LHCN-M2 (cell line): Measurements from ENCODE around the gene TMC1. TPM values are rescaled to one million over a fixed set of nuclear protein-coding genes. Genes with fewer than 3 reads are reported as not detected.
"Not testable (repeated sequence)": the region's sequence is repeated elsewhere in the genome, so short reads cannot be mapped to it uniquely, and the experiment has no call there.

ENCODE experiments used
- DNase-seq: peaks from one replicate; pipeline ENCODE4 v3.0.0-alpha.2; 2012; ENCODE audit warnings: low read depth
- total RNA-seq: library from RNA; depleted of rRNA; stranded (reverse); fragments of >200 nt; gene quantifications from 2 replicates; pipeline ENCODE4 v1.2.3, GENCODE V29; 2014

The TMC1 gene
- total RNA-seq, 1 experiment from 2014 or later, result not detected

GRCh38 chr9:72758944-72759343 is 237.5 kb downstream of the TMC1 start:
- no peak for DNase-seq

- no peak for DNase-seq
Observed at GRCh38 chr9:72763022-72763421, 241.6 kb downstream of the TMC1 start.

GRCh38 chr9:72769546-72769945 is 248.1 kb downstream of the TMC1 start:
- DNase-seq, result no peak

GRCh38 chr9:72772661-72773060 is 251.3 kb downstream of the TMC1 start:
- DNase-seq, result peak; percentile 60

GRCh38 chr9:72773570-72773969 is 252.2 kb downstream of the TMC1 start:
- DNase-seq, result peak; percentile 71

GRCh38 chr9:72775570-72775969 is 254.2 kb downstream of the TMC1 start:
- DNase-seq, result no peak

- DNase-seq, result no peak
Observed at GRCh38 chr9:72779614-72780013, 258.2 kb downstream of the TMC1 start.

GRCh38 chr9:72786948-72787347 is 265.5 kb downstream of the TMC1 start:
- no peak for DNase-seq

GRCh38 chr9:72788966-72789735 is 267.7 kb downstream of the TMC1 start:
- peak; percentile 19 for DNase-seq

- DNase-seq, result no peak
Observed at GRCh38 chr9:72789885-72790284, 268.5 kb downstream of the TMC1 start.

- no peak for DNase-seq
Observed at GRCh38 chr9:72790989-72791388, 269.6 kb downstream of the TMC1 start.

GRCh38 chr9:72791436-72791835 is 270.0 kb downstream of the TMC1 start:
- no peak for DNase-seq

GRCh38 chr9:72794946-72795345 is 273.5 kb downstream of the TMC1 start:
- peak; percentile 34 for DNase-seq

GRCh38 chr9:72800328-72800994 is 279.1 kb downstream of the TMC1 start:
- no peak for DNase-seq

- DNase-seq, result no peak
Observed at GRCh38 chr9:72805238-72805637, 283.8 kb downstream of the TMC1 start.

- not testable (repeated sequence) for DNase-seq
Observed at GRCh38 chr9:72806313-72806809, 285.0 kb downstream of the TMC1 start.

GRCh38 chr9:72807765-72808445 is 286.5 kb downstream of the TMC1 start:
- DNase-seq, result peak; percentile 15

- DNase-seq, result no peak
Observed at GRCh38 chr9:72808446-72808768, 287.0 kb downstream of the TMC1 start.

- no peak for DNase-seq
Observed at GRCh38 chr9:72809586-72809985, 288.2 kb downstream of the TMC1 start.

- DNase-seq, result no peak
Observed at GRCh38 chr9:72812559-72813111, 291.2 kb downstream of the TMC1 start.

GRCh38 chr9:72813544-72813943 is 292.1 kb downstream of the TMC1 start:
- DNase-seq, result no peak

- DNase-seq, result no peak
Observed at GRCh38 chr9:72814083-72814597, 292.7 kb downstream of the TMC1 start.
